Activated T-helper 1 cell treated with Interleukin-2 at 50 U/mL for 16 hours (primary cell): ENCODE data around the gene NRG3.
"Not testable (repeated sequence)": the region's sequence is repeated elsewhere in the genome, so short reads cannot be mapped to it uniquely, and the experiment has no call there.

Source experiments
- DNase-seq: peaks from one replicate; pipeline ENCODE4 v3.0.0-alpha.2; 2020; ENCODE audit warnings: low read depth

Gene NRG3

DNA sequence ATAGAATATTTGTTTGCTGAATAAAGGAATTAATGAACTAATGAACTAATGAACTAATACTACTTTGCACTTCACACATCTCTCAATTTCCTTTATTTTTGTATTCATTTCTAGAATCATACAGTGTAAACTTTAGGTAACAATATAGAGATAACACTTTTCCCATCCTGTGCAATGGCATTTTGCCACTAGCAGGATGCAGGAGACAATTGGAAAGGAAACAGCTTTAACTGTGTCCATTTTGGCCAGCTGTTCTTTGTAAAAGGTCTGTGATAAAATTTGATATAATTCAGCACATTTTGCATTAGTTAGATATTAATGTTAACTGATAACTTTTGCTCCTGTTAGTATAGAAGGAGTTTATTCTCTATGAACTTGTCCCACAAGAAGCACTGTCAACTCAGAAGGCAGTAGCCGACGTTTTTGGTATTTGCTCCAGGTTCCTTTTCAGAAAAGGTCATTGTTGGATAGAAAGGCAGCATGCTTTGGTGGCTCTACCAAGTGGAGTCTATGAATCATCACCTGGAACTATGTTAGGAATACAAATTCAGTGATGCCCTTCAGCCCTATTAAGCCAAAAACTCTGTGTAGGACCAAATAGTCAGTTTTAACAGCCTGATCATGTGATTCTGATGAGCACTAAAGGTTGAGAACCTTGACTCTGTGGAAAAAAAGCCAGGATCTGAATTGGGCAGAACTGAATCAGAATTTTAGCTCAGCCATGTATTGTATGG, 86.6 kb downstream of the NRG3 start:
- DNase-seq: no peak

DNA sequence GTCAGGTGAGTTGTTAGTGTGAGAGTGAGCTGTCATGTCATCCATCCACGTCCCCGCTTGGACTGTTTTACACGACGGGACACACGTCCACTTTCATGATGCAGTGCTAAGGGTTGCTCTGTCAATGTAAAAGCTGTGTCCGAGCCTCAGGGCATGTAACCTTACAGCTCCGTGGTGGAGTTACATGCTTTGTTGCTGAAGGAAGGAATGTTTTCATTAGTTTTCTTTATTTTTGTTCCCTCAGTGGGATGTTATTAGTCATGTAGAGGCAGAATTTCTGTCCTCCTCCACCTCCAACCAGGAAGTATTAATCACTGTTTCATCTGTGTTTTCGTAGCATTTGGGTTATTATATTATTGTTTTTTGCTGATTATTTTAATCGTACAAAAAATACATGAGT, 88.6 kb downstream of the NRG3 start:
- no peak for DNase-seq

DNA sequence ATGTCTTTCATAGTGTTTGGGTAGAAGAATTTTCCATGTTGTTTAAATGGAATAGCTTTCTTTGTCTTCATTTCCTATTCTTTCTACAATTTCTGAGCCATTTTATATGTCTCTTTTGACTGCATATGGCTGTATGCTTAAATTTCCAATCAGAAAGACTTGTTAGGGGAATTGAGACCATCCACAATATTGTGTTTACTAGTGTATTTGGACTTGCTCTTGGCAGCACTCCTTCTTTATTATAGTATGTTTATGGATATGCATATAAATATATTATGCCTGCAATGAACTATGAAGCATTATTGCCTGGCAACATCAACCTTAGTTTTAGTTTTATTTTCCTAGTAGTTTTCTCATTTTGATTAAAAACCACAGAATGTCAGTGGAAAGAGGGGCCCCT, 92.7 kb downstream of the NRG3 start:
- DNase-seq: no peak

DNA sequence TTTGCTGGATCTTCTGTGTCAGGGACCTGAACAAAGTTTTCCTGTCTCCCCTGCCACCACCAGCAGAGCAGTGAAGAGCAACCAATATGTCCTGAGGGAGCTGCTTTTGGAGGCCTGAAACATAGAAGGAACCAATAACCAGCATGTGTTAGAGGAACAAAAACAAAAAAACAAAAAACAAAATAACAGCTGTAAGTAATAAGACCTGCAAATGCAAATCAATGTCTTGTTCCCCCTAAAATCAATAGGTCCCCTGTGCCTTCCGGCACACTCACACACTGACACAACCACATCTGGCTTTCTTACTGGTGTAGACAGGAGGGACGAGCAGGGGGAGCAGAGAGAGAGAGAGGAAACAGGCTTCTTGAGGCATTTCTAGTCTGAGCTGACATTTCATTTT, 94.1 kb downstream of the NRG3 start:
- no peak for DNase-seq

DNA sequence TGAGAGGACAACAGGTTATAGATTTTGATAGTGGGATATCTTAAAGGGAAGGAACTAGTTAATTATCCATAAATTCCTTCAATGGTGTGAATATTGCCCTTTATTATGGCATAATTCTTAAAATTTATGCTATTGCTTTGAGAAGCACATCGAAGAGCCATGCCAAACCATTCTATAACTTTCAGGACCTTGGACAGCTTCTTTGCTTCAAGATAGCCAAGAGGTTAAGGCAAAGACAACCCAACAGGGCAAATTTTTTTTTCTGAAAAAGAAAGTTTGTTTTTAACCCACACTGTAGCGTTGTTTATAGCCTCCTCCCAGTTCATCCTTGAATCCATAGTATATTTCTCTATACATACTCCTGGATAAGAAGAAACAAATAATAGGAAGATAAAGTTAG, 103.2 kb downstream of the NRG3 start:
- no peak for DNase-seq

DNA sequence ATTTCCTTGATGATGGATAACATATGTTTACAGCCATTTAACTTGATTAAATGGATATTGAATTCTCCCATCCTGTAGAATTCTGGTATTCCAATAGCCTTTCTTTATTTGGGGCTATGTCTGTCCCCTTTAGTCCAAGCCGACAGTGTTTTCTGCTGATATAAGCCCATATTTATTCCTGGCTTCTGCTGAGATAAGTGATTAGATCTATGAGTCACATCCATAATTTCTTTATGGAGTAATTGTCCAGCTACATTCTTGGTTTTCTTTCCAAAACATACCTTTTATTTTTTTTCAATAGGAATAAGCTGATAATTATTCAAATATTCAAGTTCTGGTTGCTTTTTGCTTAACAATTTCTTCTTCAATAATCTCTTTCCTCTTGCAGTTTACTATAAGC, 106.7 kb downstream of the NRG3 start:
- DNase-seq: no peak

DNA sequence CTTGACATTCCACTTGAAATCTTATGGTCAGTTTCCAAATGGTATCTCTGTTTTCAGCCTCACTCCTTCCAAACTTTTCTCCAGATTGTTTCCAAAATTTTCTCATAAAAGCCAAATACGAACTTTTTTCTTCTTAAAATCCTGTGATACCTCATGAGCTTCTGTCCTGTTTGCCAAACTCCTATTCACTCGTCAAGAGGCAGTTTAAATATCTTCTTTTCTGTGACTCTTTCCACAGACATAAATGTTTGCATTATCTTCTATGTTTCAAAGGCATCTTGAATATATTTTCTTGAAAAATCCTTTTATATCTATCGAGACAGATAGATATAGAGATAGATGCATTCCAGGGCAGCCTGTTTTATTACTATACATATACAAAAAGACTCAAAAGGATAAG, 109.4 kb downstream of the NRG3 start:
- DNase-seq: no peak

DNA sequence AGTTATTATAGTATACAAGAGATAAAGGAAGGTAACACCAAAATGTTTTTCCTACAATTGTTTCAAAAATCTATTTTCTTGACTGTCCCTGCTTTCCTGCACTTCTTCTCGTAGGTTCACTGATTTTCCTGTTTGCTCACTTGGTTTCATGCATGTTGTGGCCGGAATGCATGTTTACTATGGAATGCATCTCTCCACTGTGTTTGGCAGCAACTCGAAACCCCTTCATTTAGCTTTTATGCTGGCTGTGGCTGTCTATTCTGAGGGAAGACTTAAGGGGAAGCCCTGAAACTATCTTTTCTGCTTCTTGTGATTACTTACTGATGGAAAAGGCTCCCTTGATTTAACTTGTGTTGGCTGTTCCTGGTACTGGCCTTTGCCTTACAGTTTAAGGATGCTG, 120.3 kb downstream of the NRG3 start:
- DNase-seq: no peak

DNA sequence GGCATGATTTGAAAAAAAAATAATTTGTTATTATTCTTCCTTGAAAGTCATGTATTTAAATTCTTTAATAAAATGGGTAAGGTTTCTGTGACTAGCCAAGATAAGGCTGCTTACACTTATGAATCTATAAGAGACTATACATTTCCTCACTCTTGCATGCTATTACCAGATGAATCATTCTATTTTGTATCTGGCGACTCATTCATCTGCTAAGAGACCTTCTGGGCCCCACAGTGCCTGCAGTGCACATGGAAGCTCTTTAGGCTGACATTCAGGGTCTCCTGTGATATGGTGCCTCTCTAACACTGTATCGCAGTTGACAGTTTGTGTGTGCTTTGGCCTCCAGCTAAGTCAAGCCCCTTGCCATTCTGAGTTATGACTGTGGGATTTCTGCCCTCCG, 121.9 kb downstream of the NRG3 start:
- no peak for DNase-seq

DNA sequence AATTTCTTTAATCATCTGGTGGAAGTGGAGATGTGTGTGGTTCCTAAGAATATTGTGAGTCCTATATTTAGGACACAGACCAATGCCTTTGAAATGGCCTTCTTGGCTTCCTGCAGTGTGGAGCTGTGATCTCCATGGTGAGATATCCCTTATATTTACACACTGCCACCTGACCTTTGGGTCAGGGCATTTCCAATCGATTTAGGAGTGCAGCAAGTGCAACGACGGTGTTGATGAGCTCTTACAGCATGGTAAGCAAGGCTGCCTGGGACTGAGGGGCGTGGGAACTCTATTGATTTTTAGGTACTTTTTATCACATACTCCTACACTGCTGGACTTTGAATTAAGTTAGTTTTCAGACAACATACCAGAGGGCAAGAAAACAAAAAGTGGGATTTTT, 146.0 kb downstream of the NRG3 start:
- no peak for DNase-seq

DNA sequence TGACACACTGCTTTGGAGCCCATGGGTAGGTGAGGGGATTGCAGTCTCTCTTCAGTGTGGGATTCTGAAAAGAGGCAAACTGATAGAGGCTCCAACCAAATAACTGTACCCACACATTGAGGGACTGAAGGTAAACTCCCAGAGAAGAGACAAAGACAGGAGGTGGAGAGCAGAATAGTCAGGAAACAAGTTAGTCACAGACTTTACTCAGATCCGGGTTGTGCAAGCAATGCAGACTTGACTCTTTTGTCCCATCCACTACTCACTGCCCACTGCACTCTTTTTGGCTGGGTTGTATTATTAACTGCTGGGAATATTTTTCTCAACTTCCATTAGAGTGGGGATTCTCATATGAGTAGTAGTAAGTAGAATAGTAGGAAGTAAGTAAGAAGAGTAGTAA, 152.7 kb downstream of the NRG3 start:
- DNase-seq: no peak

DNA sequence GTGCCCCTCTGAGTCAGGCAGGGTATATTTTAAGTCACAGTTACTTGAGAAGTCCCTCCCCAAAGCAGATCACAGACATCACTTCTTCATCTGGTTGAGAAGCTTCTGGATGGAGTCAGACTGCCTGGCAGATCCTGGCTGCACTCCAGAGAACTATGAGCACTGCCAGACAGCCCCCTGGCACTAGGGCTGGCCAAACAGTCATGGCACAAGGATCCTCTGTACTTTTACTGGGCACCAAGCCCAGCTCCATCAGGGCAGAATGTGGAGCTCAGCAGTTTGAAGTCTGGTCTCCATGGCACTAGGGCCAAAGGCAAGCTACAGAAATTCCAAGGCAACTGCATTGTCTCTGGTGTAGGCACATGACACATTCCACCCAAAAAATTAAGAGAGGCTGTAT, 162.1 kb downstream of the NRG3 start:
- no peak for DNase-seq

DNA sequence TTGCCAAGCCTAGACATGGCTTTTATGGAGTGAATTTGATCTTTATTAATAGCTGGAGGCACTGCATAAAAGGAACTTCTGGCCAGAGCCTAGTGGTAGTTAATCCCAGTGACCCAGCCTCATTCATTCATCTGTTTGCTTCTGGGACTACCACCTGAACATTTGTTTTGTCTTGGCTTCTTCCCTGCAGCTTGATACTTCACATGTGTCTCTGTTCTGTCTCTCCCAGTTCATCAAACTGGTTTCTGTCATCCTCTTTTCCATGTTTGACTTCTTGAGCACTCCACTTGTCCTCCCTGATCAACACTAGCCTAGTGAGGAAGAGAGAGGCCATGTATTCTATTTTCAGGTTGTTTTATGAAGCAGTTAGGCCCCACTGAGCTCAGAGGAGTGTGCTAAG, 163.6 kb downstream of the NRG3 start:
- DNase-seq: no peak

DNA sequence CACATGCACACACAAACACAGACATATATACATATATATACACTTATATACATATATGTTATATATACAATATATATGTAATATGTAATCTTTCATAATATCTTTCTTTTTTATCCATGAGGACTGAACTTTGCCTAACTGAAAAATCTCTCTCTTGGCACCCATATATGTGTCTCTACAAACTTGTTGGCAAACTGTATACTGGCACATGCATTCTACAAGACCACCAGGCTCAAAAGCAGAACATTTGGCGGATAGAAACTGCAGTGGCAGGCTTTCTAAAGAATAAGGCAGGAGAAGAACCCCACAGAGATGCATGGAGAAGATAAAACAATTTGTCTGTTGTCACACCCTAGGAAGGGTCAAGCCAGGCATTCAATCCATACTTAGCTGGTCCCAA, 165.3 kb downstream of the NRG3 start:
- no peak for DNase-seq

DNA sequence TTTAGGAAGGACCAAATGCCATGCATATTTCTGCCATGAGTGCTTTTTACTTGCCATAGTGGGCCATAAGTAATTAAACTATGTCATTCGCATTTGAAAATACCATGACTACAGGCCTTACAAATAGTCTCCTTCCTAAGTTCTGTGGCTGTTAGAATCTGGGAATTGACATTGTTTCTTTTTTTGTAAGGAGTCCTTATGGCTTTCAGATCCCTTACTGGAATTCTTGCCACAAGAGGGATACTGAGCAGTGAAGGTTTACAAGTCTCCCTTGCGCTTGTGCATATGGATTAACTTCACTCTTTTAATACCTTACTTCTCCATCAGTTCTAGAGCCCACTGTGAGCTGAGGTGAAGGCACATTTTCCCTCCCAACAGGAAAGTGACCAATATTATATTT, 166.0 kb downstream of the NRG3 start:
- no peak for DNase-seq

DNA sequence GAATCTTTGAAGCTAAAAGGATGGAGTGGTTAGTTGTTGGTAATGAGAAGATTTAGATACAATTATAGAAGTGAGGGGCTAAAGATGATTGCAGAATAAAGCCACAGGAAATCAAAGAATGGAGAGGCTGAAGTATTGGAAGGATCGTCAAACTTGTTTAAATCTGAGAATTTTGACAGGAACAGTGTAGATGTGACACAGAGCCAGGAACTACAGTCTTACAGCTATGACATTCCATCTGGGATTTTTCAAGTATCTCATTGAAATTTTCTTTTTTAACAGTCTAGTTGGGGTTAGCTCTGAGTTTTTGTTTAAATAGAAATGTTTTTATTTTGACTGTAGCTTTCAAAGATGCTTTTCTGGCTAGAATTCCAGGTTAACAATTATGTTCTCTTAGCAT, 181.4 kb downstream of the NRG3 start:
- DNase-seq: no peak

DNA sequence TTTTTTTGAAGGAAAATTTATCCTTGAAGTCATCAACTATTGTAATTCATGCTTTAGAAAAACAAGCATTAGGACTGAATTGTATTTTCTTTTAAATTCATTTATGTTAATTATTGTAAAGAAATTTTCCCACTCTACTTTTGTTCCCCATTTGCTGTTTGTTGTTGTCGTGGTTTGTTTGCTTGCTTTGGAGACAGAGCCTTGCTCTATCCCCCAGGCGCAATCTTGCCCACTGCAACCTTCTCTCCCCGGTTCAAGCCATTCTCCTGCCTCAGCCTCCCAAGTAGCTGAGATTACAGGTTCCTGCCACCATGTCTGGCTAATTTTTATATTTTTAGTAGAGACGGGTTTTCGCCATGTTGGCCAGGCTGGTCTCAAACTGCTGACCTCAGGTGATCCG, 192.2 kb downstream of the NRG3 start:
- not testable (repeated sequence) for DNase-seq

DNA sequence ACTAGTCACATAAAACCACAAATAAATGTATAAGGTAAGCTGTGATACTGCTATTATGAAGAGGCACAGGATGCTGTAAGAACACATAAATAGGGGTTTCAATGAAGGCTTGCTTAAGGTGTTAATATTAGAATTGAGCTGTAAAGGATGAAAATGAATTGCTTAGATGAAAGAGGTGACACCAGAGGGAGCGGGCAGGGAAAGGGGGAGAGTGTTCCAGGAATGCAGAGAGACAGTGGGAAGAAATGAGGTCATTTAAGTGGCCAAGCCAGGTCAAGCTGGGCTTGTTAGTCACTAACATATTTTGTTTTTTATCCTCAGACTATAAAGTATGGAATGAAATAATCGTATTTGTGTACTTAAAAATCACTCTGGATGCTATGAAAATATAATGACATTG, 193.5 kb downstream of the NRG3 start:
- DNase-seq: no peak

DNA sequence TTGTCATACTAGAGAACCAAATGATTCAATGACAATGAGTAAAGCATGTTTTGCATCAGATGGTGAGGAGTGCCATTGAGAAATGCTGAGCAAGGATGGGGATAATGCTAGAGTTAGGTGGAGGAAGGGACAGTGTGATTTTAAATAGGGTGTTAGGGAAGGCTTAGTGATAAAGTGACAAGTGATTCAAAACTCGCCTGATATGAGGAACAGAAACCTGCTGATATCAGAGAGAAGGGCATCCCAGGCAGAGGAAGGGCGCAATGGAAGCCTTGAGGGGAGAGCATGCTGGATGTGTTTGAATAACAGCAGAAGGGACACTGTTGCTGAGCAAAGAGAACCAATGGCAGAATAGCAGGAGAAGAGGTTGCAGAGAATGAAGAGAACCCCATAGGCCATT, 196.2 kb downstream of the NRG3 start:
- DNase-seq: no peak

DNA sequence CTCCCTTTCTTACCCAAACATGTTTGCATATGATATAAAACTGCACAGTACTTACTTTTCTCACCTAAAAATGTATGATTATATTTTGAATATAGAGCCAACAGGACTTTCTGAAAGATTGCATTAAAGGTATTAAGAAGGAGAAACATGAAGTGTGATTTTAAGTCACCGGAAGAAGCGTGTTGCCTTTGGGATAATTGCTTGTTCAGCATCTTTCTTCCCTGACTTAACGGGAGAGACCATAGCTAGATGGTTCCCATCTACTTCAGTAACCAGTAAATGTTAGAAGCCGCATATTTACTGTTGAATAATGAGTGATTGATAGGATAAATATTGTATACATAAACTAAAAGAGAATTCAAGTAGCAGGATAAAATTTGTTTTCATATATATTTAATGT, 197.1 kb downstream of the NRG3 start:
- DNase-seq: no peak

DNA sequence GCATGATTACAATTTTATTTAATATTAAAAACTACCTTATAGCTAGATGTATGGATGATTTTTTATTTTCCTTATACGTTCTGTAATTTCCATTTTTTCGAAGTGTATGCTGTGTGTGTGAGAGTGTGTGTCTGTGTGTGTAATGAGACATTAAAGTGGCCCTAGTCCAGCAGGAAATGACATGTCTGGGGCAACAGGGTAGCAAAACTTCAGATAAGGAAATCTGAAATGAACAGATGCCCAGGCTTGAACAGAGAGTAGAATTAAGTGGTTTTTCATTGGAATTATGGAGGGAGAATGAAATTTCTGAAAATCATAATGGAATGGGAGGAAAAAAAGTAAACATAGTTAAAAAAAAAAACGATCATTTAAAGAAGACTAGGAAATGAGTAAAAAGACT, 200.6 kb downstream of the NRG3 start:
- DNase-seq: no peak

DNA sequence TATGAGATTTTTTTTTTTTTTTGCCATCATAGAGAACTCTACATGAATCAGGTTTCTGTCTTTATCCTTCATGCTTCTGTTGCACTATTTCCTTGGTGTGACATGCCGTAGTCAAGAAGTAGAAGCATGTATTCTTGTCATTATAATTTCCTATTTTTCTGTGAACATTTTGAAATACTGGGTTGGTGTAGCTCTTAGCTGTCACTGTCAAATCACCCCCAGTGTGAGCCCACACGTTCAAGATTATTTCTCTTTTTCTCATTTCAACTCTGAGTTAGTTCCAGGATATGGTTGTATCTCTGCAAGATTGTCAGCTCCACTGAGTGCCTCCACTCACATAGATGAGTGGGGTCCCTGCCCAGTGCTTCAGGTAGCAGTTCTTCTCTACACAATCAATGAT, 209.5 kb downstream of the NRG3 start:
- DNase-seq: no peak

DNA sequence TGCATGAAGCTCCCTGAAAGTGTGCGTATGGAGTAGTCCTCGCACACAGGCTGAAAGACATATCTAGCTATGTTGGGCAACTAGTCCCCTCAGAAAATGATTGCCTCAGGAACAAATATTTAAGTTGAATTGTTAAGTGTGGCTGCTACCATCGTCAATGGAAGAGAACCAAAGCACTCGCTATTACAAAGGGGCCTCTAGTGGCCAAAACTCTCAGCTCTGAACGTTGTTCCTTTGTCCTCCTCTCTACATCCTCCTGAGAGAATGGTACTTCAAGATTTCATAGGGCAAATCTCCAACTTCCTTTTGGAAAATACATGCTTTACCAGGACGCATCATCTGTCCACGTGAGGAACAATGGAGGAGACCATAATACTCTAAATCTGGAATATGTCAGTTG, 209.9 kb downstream of the NRG3 start:
- DNase-seq: no peak

DNA sequence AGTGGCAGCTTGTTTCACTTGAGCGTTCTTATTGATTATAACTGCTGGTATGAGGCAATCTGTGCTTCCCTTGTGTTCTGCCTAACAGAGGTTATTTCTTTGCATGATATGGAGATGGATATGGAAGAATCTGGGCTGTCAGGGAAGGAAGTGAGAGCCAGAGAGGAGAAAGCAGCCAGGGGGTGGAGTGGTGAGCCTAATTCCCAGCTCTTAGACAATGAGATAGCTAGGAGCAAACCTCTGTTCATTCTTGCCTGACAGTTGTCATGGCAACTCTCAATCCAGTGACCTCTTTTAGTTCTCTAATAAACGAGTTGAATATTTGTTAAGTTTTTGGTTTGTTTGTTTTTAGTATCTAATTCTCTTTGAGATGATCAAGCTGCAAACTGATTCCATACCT, 214.3 kb downstream of the NRG3 start:
- DNase-seq: no peak

DNA sequence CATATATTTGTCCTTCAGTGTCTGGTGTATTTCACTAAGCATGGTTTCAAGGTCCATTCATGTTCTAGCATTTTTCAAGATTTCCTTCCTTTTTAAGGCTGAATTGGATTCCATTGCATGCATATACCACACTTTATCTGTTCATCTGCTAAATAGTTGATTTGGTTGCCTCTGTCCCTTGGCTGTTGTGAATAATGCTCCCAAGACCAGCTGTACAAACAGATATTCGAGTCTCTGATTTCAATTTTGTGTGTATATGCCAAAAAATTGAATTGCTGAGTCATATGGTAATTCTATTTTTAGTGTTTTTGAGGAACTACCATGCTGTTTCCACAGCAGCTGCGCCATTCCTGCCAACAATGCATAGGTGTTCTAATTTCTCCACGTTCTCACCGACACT, 216.4 kb downstream of the NRG3 start:
- DNase-seq: no peak
